Glutamatergic neuron (in vitro differentiated cells): Measurements from ENCODE around the gene NTSR1. TPM values are rescaled to one million over a fixed set of nuclear protein-coding genes. Genes with fewer than 3 reads are reported as not detected.

Experiments used
- DNase-seq: peaks from one replicate; pipeline ENCODE4 v3.0.0; 2022
- H3K27ac Mint-ChIP-seq: one replicate; pipeline ENCODE4 v1.8.0; 2020; ENCODE audit warnings: mild to moderate bottlenecking, mixed read lengths, inconsistent platforms; ENCODE audit not compliant: unreplicated experiment
- H3K27me3 Mint-ChIP-seq: one replicate; pipeline ENCODE4 v1.8.0; 2020; ENCODE audit warnings: mild to moderate bottlenecking, moderate library complexity, mixed read lengths, inconsistent platforms; ENCODE audit not compliant: unreplicated experiment
- H3K36me3 Mint-ChIP-seq: one replicate; pipeline ENCODE4 v1.8.0; 2020; ENCODE audit warnings: mild to moderate bottlenecking, mixed read lengths, inconsistent platforms; ENCODE audit not compliant: unreplicated experiment
- H3K4me1 Mint-ChIP-seq: one replicate; pipeline ENCODE4 v1.8.0; 2020; ENCODE audit warnings: mild to moderate bottlenecking, low read depth, mixed read lengths, inconsistent platforms; ENCODE audit not compliant: unreplicated experiment
- H3K4me3 Mint-ChIP-seq: one replicate; pipeline ENCODE4 v1.8.0; 2020; ENCODE audit warnings: mild to moderate bottlenecking, mixed read lengths, inconsistent platforms; ENCODE audit not compliant: unreplicated experiment
- H3K9me3 Mint-ChIP-seq: one replicate; pipeline ENCODE4 v1.8.0; 2020; ENCODE audit warnings: mild to moderate bottlenecking, moderate library complexity, mixed read lengths, inconsistent platforms; ENCODE audit not compliant: unreplicated experiment
- total RNA-seq: library from RNA; stranded (reverse); fragmentation: NEBNext Ultra II Directional; extraction: Animal tissue kit (Norgen Biotek cat#: 25700); gene quantifications from one replicate; pipeline ENCODE4 v1.2.1, GENCODE V29; 2021; ENCODE audit not compliant: unreplicated experiment
- TF ChIP-seq, protein P1 (sequence below): fragments of 200-600 bp; sonication (generic); IDR thresholded peaks from one replicate; pipeline ENCODE4 v1.5.0; 2021; ENCODE audit not compliant: partially characterized antibody, unreplicated experiment

NTSR1 gene
- total RNA-seq, 1 donor from 2014 or later: 4.0 TPM

DNA sequence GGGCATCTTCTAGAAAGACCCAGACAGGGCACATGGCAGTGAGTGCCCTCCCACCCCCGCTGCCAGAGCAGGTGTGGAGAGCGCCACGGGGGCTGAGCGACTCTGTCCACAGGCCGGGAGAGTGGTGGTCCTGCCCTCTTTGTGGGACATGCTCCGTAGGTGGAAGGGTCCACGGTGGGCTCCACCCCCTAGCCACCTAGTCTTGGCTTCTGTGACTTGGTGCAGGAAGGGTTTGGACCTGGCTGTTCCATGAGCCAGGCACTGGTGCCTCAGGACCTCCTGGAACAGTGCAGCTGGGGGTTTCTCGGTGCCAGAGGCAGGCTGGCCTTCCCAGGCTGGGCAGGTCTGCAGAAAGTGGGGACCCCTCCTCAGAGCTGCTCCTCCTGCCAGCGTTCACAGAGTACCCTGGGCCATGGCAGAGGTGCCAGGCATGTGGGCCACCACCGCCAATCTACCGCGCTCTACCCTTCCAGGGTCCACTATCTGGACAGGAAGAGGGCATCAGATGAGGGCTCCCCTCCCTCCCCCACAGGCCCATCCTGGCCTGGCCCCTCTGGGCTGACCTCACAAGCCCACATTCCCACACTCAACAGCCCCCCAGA is 43.4 kb upstream of the NTSR1 start:
- no peak overlapping the region for H3K27ac Mint-ChIP-seq
- H3K36me3 Mint-ChIP-seq: no peaks in the 10 kb centered on the region
- peaks cover 9% of the 10 kb centered on the region for H3K27me3 Mint-ChIP-seq
- peaks cover 6% of the 10 kb centered on the region for H3K4me1 Mint-ChIP-seq
- DNase-seq: no peak
- no peak overlapping the region for H3K4me3 Mint-ChIP-seq
- peaks cover 10% of the 10 kb centered on the region for H3K9me3 Mint-ChIP-seq
- TF ChIP-seq, protein P1, sequence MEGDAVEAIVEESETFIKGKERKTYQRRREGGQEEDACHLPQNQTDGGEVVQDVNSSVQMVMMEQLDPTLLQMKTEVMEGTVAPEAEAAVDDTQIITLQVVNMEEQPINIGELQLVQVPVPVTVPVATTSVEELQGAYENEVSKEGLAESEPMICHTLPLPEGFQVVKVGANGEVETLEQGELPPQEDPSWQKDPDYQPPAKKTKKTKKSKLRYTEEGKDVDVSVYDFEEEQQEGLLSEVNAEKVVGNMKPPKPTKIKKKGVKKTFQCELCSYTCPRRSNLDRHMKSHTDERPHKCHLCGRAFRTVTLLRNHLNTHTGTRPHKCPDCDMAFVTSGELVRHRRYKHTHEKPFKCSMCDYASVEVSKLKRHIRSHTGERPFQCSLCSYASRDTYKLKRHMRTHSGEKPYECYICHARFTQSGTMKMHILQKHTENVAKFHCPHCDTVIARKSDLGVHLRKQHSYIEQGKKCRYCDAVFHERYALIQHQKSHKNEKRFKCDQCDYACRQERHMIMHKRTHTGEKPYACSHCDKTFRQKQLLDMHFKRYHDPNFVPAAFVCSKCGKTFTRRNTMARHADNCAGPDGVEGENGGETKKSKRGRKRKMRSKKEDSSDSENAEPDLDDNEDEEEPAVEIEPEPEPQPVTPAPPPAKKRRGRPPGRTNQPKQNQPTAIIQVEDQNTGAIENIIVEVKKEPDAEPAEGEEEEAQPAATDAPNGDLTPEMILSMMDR: no peak

DNA sequence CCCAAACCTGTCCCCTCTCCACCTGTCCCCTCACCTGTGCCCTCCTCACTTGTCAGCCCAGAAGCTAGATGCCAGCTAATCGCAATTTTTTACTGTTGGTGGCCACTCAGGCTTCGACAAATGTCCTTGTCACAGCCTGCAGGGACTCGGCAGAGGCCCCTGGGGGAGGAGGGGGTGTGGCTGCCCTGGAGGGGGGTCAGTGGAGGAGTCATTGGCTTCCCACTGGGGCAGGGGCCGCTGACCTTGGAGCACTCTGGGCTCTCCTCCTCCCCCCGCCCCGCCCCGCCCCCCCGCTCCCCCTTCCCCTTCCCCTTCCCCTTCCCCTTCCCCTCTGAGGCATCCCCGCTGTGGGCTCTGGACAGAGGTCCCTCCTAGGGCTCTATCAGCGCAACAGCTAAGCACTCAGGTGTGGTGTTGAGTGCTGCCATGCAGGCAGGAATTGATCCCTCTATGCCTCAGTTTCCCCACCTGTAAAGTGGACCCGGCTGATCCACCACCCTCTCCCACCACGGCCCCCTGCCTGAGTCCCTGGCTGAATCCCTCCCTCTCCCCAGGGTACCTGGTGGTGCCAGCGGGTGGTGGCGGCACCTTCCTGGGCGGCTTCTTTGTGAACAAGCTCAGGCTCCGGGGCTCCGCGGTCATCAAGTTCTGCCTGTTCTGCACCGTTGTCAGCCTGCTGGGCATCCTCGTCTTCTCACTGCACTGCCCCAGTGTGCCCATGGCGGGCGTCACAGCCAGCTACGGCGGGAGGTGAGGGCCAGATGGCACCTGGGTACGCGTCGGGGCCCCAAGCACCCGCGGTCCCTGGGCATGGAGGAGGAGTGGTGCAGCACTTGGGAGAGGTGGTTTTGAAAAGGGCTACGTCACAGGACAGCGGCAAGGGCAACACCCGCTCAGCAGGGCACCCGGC is 42.6 kb upstream of the NTSR1 start:
- peaks cover 9% of the 10 kb centered on the region for H3K27me3 Mint-ChIP-seq
- no peak overlapping the region for H3K27ac Mint-ChIP-seq
- H3K36me3 Mint-ChIP-seq: no peaks in the 10 kb centered on the region

DNA sequence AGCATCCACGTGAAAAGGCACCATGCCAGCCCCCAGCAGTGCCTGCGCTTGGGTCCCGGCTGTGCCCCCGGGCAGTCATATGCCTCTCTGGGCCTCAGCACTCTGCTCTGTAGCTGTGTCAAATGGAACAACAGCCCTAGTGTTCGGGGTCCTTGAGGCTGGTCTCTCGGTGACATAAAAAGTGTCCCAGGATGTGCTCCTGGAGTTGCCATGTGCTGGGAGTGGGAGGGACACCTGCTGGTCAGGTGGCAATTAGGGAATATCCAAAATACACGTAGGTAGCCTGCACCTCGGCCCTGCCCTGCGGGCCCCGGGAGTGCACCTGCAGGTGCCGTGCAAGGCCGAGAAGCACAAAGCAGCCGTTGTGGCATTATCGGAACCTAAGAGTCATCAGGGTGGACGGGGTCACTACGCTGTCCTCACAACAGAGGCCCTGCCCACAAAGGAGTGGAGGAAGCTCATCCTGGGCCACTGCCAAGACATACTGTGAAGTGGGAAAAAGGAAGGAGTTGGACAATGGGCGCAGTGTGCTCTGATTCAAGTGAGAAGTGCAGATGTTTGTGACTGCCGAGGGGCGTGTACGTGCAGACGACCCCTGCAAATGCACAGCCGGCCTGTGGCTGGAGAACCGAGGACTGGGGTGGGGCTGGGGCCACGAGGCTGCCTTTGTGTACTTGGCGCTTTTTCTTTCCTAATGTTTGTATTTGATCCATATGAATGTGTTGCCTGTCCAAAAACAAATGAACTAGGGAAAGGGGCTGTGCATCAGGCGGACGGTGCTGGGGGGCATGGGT is 41.7 kb upstream of the NTSR1 start:
- TF ChIP-seq, protein P1: no peak
- H3K36me3 Mint-ChIP-seq: no peaks in the 10 kb centered on the region
- no peak overlapping the region for H3K4me3 Mint-ChIP-seq
- peaks cover 10% of the 10 kb centered on the region for H3K4me1 Mint-ChIP-seq
- H3K9me3 Mint-ChIP-seq: peaks cover 7% of the 10 kb centered on the region
- H3K27me3 Mint-ChIP-seq: peaks cover 9% of the 10 kb centered on the region
- DNase-seq: no peak
- H3K27ac Mint-ChIP-seq: no peak overlapping the region

More for the DNA sequence above, 42.6 kb upstream of the NTSR1 start:
- TF ChIP-seq, protein P1: no peak
- DNase-seq: no peak
- peaks cover 6% of the 10 kb centered on the region for H3K9me3 Mint-ChIP-seq
- peaks cover 5% of the 10 kb centered on the region for H3K4me1 Mint-ChIP-seq
- no peak overlapping the region for H3K4me3 Mint-ChIP-seq

- Mint-ChIP-seq H3K4me3 (no peak overlapping the region), H3K27ac (no peak overlapping the region), H3K36me3 (no peaks in the 10 kb centered on the region), H3K4me1 (peaks cover 15% of the 10 kb centered on the region), H3K27me3 (peaks cover 10% of the 10 kb centered on the region), H3K9me3 (peaks cover 7% of the 10 kb centered on the region)
- no peak for DNase-seq
- TF ChIP-seq, protein P1: no peak
Measured at GRCh38 chr20:62667530-62668440, 40.9 kb upstream of the NTSR1 start.
